ENCODE results near the gene TAOK1. TPM values are rescaled to one million over a fixed set of nuclear protein-coding genes. Genes with fewer than 3 reads are reported as not detected.

TAOK1 gene
- total RNA-seq, 1 experiment from 2014 or later: 87.1 TPM

DNA sequence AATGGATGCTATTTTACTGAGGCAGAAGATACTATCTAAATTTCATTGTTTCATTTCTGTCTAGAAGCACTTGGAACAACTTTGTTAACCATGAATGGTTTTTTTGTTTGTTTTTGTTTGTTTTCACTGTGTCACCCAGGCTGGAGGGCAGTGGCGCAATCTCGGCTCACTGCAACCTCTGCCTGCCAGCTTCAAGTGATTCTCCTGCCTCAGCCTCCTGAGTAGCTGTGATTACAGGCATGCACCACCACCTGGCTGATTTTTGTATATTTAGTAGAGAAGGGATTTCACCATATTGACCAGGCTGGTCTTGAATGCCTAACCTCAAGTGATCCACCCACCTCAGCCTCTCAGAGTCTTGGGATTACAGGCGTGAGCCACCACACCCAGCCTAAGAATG lies 136.2 kb downstream of the TAOK1 start:
- ATAC-seq: no peak
- no peak for TF ChIP-seq ZNF396 (CRISPR knock-in tag; IDR thresholded peaks at IDR 0.05; ENCODE audit: borderline replicate concordance)
- no peak for TF ChIP-seq TEAD1 (CRISPR knock-in tag; IDR thresholded peaks at IDR 0.05)
- TF ChIP-seq ZNF532 (CRISPR knock-in tag; IDR thresholded peaks at IDR 0.05; ENCODE audit: borderline replicate concordance): no peak
- no peak for TF ChIP-seq AFF4 (CRISPR knock-in tag; IDR thresholded peaks at IDR 0.05; ENCODE audit: borderline replicate concordance)
- TF ChIP-seq KAT7 (CRISPR knock-in tag; IDR thresholded peaks at IDR 0.05; ENCODE audit: borderline replicate concordance): no peak
- TF ChIP-seq, protein P1, sequence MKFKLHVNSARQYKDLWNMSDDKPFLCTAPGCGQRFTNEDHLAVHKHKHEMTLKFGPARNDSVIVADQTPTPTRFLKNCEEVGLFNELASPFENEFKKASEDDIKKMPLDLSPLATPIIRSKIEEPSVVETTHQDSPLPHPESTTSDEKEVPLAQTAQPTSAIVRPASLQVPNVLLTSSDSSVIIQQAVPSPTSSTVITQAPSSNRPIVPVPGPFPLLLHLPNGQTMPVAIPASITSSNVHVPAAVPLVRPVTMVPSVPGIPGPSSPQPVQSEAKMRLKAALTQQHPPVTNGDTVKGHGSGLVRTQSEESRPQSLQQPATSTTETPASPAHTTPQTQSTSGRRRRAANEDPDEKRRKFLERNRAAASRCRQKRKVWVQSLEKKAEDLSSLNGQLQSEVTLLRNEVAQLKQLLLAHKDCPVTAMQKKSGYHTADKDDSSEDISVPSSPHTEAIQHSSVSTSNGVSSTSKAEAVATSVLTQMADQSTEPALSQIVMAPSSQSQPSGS (CRISPR knock-in tag; IDR thresholded peaks at IDR 0.05; ENCODE audit: borderline replicate concordance, low read depth): no peak
- TF ChIP-seq NFE2L1 (CRISPR knock-in tag; IDR thresholded peaks at IDR 0.05): no peak
- TF ChIP-seq, protein P2, sequence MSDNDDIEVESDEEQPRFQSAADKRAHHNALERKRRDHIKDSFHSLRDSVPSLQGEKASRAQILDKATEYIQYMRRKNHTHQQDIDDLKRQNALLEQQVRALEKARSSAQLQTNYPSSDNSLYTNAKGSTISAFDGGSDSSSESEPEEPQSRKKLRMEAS (CRISPR knock-in tag; IDR thresholded peaks at IDR 0.05): no peak
- no peak for TF ChIP-seq ATF6 (CRISPR knock-in tag; IDR thresholded peaks at IDR 0.05)
- TF ChIP-seq GRHL2 (CRISPR knock-in tag; IDR thresholded peaks at IDR 0.05; ENCODE audit: insufficient replicate concordance, severe bottlenecking): no peak
- TF ChIP-seq SMAD4 (CRISPR knock-in tag; IDR thresholded peaks at IDR 0.05): no peak
- TF ChIP-seq ETV6 (CRISPR knock-in tag; IDR thresholded peaks at IDR 0.05): no peak
- no peak for TF ChIP-seq FOXK1 (CRISPR knock-in tag; IDR thresholded peaks at IDR 0.05)
- no peak for TF ChIP-seq SP1 (CRISPR knock-in tag; conservative IDR thresholded peaks at IDR 0.05)
- TF ChIP-seq GABPB1 (CRISPR knock-in tag; IDR thresholded peaks at IDR 0.05): no peak
- TF ChIP-seq, protein P3, sequence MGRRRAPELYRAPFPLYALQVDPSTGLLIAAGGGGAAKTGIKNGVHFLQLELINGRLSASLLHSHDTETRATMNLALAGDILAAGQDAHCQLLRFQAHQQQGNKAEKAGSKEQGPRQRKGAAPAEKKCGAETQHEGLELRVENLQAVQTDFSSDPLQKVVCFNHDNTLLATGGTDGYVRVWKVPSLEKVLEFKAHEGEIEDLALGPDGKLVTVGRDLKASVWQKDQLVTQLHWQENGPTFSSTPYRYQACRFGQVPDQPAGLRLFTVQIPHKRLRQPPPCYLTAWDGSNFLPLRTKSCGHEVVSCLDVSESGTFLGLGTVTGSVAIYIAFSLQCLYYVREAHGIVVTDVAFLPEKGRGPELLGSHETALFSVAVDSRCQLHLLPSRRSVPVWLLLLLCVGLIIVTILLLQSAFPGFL (CRISPR knock-in tag; IDR thresholded peaks at IDR 0.05; ENCODE audit: borderline replicate concordance): no peak
- TF ChIP-seq HMGA2 (CRISPR knock-in tag; IDR thresholded peaks at IDR 0.05): no peak
- no peak for TF ChIP-seq ZNF263 (CRISPR knock-in tag; IDR thresholded peaks at IDR 0.05; ENCODE audit: low read depth)
- TF ChIP-seq E2F1 (CRISPR knock-in tag; IDR thresholded peaks at IDR 0.05): no peak
- no peaks in the 10 kb centered on the region for H3K27me3 Mint-ChIP-seq (ENCODE audit: low read depth)
- H3K4me3 Mint-ChIP-seq: no peak overlapping the region
- DNase-seq (ENCODE audit: low spot score): no peak
- POLR2A ChIA-PET: interaction anchor here (0.6 kb wide), 1 partner anchor 93 kb away, joined by 3 read pairs; no protein-coding TSS in a partner anchor
- no peaks in the 10 kb centered on the region for H3K9me3 Mint-ChIP-seq
- H3K4me1 Mint-ChIP-seq: no peaks in the 10 kb centered on the region
- no peak overlapping the region for H3K27ac Mint-ChIP-seq
- H3K36me3 Mint-ChIP-seq: peaks cover 37% of the 10 kb centered on the region
- CTCF ChIA-PET: interaction anchor here (1.5 kb wide), 1 partner anchor 156 kb away, joined by 6 read pairs; no protein-coding TSS in a partner anchor
